ENCODE data around the gene RND2.
"Not testable (repeated sequence)": the region's sequence is repeated elsewhere in the genome, so short reads cannot be mapped to it uniquely, and the experiment has no call there.

DNA sequence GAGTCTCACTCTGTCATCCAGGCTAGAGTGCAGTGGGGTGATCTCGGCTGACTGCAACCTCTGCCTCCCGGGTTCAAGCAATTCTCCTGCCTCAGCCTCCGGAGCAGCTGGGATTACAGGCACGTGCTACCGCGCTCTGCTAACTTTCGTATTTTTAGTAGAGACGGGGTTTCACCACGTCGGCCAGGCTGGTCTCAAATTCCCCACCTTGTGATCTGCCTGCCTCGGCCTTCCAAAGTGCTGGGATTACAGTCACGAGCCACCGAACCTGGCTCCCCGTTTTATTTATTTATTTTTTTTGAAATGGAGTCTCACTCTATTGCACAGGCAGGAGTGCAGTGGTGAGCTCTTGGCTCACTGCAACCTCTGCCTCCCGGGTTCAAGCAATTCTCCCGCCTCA lies 49.3 kb upstream of the RND2 start:
- not testable (repeated sequence) for TF ChIP-seq POLR2A, CTCF, POLR2AphosphoS5, EP300 (IDR thresholded peaks at IDR 0.05)

Data from sigmoid colon (tissue), 4 donors.